Measurements from ENCODE around the gene C1R.

Gene C1R

DNA sequence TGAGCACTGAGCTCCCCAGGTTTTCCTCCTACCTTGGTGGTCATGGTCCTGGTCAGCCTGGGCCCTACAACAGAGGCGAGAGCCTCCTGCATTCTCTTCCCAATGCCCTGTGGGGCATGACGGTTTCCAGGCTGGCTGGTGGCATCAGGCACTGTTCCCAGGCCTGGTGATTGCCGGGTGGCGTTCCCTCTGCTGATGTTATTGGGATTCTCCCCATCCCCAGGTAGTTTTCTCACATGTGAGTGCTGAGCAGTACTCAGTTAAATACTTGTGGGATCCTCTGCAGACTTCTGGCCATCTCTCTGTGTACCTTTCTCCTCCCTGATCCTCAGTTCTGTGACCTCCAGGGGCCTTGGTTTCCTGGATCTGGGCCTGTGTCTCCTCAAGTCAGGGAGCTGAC, 15.8 kb downstream of the C1R start:
- peaks cover 7 to 11% of the 10 kb centered on the region in 2 experiments for H3K4me1 ChIP-seq (ENCODE audit: control insufficient read depth in 1 of 2, insufficient read depth in 1 of 2, low read depth in 1 of 2, low read length in 1 of 2)
- no peak overlapping the region for H3K27ac ChIP-seq
- H3K27me3 ChIP-seq, result no peaks in the 10 kb centered on the region
- TF ChIP-seq CTCF (IDR thresholded peaks at IDR 0.05), result no peak
- no peaks in the 10 kb centered on the region for H3K9me3 ChIP-seq
- H3K4me3 ChIP-seq (ENCODE audit: low read depth in 1 of 2, low read length in 1 of 2), result no peak overlapping the region
- no peaks in the 10 kb centered on the region for H3K36me3 ChIP-seq

DNA sequence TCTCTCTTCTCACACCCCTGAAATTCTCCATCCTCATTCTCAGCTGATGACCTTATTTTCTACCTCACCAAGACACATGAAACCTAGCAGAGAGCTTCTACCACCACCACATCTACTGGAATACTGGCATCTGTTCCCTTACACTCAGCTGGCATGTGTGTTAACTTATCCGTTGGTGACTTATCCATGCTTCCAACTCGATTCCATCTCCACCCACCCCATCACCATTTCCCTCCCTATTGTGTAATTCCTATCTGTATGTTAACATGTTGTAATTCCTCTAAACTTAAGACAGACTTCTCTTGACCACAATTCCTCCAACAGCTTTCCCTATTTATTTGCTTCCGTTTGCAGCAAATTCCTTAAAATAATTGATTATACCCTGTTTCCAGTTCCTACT, 16.3 kb downstream of the C1R start:
- Histone ChIP-seq H3K36me3 (no peaks in the 10 kb centered on the region), H3K4me1 (ENCODE audit: control insufficient read depth in 1 of 2, insufficient read depth in 1 of 2, low read depth in 1 of 2, low read length in 1 of 2) (peaks cover 7 to 11% of the 10 kb centered on the region in 2 experiments), H3K27me3 (no peaks in the 10 kb centered on the region), H3K9me3 (no peaks in the 10 kb centered on the region), H3K4me3 (ENCODE audit: low read depth in 1 of 2, low read length in 1 of 2) (no peak overlapping the region), H3K27ac (no peak overlapping the region)
- no peak for TF ChIP-seq CTCF (IDR thresholded peaks at IDR 0.05)

DNA sequence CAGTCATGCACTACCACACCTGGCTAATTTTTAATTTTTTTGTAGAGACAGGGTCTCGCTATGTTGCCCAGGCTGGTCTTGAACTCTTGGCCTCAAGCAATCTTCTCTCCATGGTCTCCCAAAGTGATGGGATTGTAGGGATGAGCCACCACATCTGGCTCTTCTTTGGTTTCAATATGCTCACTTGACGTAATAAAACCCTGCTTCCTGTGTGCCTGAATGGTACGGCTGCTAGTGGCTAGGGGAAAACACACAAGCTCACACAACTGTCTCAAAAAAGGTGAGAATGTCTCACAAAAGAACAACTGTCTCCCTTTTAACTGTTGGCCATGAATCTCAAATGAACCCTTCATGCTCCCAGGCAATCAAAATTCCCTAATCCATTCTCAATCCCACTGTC, 16.7 kb downstream of the C1R start:
- peaks cover 7 to 11% of the 10 kb centered on the region in 2 experiments for H3K4me1 ChIP-seq (ENCODE audit: control insufficient read depth in 1 of 2, insufficient read depth in 1 of 2, low read depth in 1 of 2, low read length in 1 of 2)
- no peak for TF ChIP-seq CTCF (IDR thresholded peaks at IDR 0.05)
- H3K4me3 ChIP-seq (ENCODE audit: low read depth in 1 of 2, low read length in 1 of 2), result no peak overlapping the region
- no peak overlapping the region for H3K27ac ChIP-seq
- H3K9me3 ChIP-seq, result no peaks in the 10 kb centered on the region
- no peaks in the 10 kb centered on the region for H3K36me3 ChIP-seq
- H3K27me3 ChIP-seq, result no peaks in the 10 kb centered on the region

DNA sequence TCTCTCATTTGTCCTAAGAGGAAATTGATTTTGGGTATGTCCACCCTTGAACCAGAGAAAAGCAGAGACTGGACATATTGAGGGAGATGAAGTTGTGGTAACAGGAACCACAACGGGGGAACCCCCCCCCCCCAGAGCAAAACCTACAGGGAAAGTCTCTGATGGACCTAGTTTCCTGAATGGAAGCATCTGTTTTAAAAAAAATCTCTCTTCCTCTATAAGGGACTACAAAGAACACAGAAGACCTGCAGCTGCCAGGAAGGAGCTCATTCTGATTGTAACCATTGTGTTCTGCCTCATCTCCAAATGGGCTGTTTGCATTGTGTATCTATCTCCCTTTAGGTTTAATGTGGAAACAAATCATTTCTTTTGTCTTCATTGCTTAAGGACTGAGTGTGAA, 18.3 kb downstream of the C1R start:
- no peaks in the 10 kb centered on the region for H3K9me3 ChIP-seq
- no peaks in the 10 kb centered on the region for H3K27me3 ChIP-seq
- peaks cover 7 to 11% of the 10 kb centered on the region in 2 experiments for H3K4me1 ChIP-seq (ENCODE audit: control insufficient read depth in 1 of 2, insufficient read depth in 1 of 2, low read depth in 1 of 2, low read length in 1 of 2)
- no peak for TF ChIP-seq CTCF (IDR thresholded peaks at IDR 0.05)
- H3K27ac ChIP-seq, result no peak overlapping the region
- no peak overlapping the region for H3K4me3 ChIP-seq (ENCODE audit: low read depth in 1 of 2, low read length in 1 of 2)
- H3K36me3 ChIP-seq, result no peaks in the 10 kb centered on the region

GRCh38 chr12:7072554-7072953, 19.7 kb downstream of the C1R start:
- no peak overlapping the region for H3K4me3 ChIP-seq (ENCODE audit: low read depth in 1 of 2, low read length in 1 of 2)
- peaks cover 7 to 11% of the 10 kb centered on the region in 2 experiments for H3K4me1 ChIP-seq (ENCODE audit: control insufficient read depth in 1 of 2, insufficient read depth in 1 of 2, low read depth in 1 of 2, low read length in 1 of 2)
- H3K27ac ChIP-seq, result no peak overlapping the region
- H3K36me3 ChIP-seq, result no peaks in the 10 kb centered on the region
- no peak for TF ChIP-seq CTCF (IDR thresholded peaks at IDR 0.05)
- H3K27me3 ChIP-seq, result peaks cover 3% of the 10 kb centered on the region
- H3K9me3 ChIP-seq, result no peaks in the 10 kb centered on the region

- Histone ChIP-seq H3K27ac (no peak overlapping the region), H3K9me3 (no peaks in the 10 kb centered on the region), H3K27me3 (peaks cover 3% of the 10 kb centered on the region), H3K4me1 (ENCODE audit: control insufficient read depth in 1 of 2, insufficient read depth in 1 of 2, low read depth in 1 of 2, low read length in 1 of 2) (peaks cover 7 to 11% of the 10 kb centered on the region in 2 experiments), H3K36me3 (no peaks in the 10 kb centered on the region), H3K4me3 (ENCODE audit: low read depth in 1 of 2, low read length in 1 of 2) (no peak overlapping the region)
- TF ChIP-seq CTCF (IDR thresholded peaks at IDR 0.05), result no peak
Measured at GRCh38 chr12:7072035-7072434, 20.2 kb downstream of the C1R start.

Measured in neutrophil (primary cell).